OCI-LY7 (cell line): ENCODE measurements around the gene TRMT61B.

Experiments used
- EZH2phosphoT487 ChIP-seq: fragments of 200-600 bp; sonication (generic); IDR thresholded peaks from 2 replicates; pipeline ENCODE4 v1.6.1; 2018; ENCODE audit warnings: low read depth, borderline replicate concordance, mild to moderate bottlenecking, mixed run types, antibody characterized with exemption, low read length, moderate library complexity, mixed read lengths
- TF ChIP-seq, protein P1 (sequence below): fragments of 200-600 bp; sonication (generic); conservative IDR thresholded peaks from 2 replicates; pipeline ENCODE4 v1.5.1; 2014; ENCODE audit warnings: mild to moderate bottlenecking, antibody characterized with exemption, low read length, moderate library complexity, mixed read lengths

DNA sequence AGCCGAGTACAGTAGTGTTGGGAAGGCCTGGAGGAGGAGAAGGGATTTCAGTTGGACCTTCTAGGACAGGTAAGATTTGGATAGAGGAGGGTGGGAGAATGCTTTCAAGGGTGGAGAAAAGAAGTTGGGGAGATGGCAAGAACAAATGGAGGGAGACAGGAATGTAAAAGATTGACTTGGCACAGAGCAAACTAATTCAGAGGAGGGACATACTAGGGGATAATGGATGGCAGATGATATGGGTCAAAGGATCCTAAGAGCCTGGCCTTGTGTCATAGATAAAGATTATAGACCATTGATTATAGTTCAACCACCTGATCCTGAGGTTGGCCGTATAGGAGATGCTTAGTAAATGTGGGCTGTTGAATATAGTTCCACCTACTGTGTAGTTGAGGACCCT lies 36.7 kb upstream of the TRMT61B start:
- TF ChIP-seq, protein P1, sequence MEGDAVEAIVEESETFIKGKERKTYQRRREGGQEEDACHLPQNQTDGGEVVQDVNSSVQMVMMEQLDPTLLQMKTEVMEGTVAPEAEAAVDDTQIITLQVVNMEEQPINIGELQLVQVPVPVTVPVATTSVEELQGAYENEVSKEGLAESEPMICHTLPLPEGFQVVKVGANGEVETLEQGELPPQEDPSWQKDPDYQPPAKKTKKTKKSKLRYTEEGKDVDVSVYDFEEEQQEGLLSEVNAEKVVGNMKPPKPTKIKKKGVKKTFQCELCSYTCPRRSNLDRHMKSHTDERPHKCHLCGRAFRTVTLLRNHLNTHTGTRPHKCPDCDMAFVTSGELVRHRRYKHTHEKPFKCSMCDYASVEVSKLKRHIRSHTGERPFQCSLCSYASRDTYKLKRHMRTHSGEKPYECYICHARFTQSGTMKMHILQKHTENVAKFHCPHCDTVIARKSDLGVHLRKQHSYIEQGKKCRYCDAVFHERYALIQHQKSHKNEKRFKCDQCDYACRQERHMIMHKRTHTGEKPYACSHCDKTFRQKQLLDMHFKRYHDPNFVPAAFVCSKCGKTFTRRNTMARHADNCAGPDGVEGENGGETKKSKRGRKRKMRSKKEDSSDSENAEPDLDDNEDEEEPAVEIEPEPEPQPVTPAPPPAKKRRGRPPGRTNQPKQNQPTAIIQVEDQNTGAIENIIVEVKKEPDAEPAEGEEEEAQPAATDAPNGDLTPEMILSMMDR = no peak
- no peak for TF ChIP-seq EZH2phosphoT487
